Stimulated activated CD8-positive, alpha-beta memory T cell treated with anti-CD3 and anti-CD28 coated beads, Interleukin-7, amount 100 ng/mL, for 1 hour (primary cell): ENCODE data around the gene SUOX.
"Not testable (repeated sequence)": the region's sequence is repeated elsewhere in the genome, so short reads cannot be mapped to it uniquely, and the experiment has no call there.

Experiments used
- DNase-seq, 2 donors: peaks; one replicate each; pipeline ENCODE4 v3.0.0-alpha.2; 2020; ENCODE audit warnings: low read depth in 2 of 2

Gene SUOX

DNA sequence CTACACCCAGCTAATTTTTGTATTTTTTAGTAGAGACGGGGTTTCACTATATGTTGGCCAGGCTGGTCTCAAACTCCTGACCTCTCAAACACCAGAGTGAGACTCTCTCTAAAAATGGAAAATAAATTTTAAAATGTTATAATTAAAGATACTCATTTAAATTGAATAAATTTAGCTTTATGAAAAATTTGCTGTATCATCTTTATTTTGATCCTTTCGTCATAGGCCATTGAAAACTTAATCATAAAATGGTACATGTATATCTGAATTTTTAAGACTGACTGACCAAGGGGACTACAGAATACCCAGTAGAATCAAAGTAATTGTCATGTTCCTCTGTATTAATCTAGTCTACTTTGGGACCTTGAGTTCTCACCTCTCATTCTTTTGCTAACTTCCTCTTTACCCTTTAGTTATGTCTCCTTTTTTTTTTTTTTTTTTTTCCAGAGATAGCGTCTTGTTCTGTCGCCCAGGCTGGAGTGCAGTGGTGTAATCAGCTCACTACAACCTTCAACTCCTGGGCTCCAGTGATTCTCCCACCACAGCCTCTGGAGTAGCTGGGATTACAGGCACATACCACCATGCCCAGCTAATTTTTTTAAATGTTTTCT lies 13.7 kb upstream of the SUOX start:
- DNase-seq = no peak

- DNase-seq = no peak
Measured at GRCh38 chr12:55984861-55985260, 12.2 kb upstream of the SUOX start.

- no peak for DNase-seq
Measured at GRCh38 chr12:55985341-55985740, 11.7 kb upstream of the SUOX start.

DNA sequence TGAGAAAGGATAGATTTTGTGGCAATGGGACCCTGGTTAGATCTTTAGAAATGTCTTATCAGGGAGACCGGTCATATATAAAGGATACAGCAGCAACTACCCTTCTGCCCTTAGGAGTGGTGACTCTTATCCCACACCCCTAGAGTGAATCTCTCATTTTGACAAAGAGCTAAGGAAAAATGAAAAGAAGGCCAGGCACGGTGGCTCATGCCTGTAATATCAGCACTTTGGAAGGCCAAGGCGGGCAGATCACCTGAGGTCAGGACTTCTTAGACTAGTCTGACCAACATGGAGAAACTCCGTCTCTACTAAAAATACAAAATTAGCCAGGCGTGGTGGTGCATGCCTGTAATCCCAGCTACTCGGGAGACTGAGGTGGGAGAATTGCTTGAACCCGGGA lies 11.1 kb upstream of the SUOX start:
- not testable (repeated sequence) for DNase-seq

GRCh38 chr12:55991110-55991509 lies 6.0 kb upstream of the SUOX start:
- no peak for DNase-seq

DNA sequence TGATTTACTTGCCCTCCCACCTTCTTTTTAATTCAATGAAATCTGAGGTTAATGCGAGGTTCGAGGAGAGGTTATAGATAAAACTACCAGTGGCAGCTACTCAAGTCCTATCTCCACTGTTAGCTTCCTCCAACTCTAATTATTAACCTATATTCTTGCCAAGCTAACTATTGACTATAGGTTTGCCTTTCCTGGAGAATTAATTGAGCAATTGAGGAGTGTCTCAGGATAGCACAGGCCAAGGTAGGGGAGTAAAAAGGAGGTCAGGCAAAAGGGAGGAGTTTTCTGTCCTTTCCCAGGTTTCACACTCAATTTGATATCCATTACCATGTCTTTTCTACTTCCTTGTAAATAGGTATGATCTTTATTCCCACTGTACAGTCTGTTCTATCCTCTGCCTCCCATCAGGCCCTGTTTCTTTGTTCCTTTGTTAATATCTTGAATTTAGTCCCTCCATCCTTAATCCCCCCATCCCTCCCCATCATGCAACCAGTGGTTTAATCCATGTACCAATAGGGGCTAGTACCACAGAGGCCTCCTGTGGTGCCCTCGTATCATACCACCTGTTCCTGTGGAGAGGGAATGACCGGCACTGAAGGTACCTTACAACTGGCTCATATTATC lies 3.7 kb upstream of the SUOX start:
- no peak for DNase-seq

DNA sequence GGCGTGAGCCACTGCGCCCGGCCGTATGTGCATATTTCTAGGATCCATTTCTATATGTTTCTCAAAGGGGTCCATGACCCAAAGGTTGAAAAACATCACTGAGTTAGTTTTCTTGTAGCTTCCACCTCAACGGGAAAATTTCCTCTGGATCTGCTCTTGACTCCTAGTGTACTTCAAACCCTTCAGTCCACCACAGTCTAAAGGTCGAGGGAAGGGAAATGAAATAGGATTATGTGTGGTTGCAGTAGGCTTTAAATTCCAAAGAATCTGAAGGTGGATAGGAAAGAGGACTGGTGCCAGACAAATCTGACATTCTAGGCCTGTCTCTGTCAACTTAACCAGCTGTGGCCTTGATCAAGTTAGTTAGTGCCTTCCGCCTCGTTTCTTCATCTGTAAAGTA lies 1.7 kb upstream of the SUOX start:
- DNase-seq = no peak

GRCh38 chr12:55996201-55996714 lies 818 bp upstream of the SUOX start:
- DNase-seq = peak in 1 of 2 donors; percentile 40

DNA sequence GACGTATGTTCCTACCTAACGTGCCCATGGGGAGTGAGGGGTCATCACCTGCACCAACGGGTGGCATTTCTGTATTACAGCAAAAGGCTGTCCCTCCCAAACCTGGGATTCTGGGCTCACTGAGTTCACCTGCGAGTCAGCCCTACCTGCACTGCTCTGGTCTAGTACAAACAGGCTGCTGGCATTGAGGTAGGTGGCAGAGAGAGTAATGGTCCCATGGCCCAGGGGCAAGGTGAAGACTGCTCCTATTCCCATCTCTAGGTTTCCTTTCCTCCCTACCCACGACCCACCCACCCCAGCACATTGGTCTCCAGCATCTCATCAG lies 421 bp downstream of the SUOX start:
- no peak for DNase-seq

DNA sequence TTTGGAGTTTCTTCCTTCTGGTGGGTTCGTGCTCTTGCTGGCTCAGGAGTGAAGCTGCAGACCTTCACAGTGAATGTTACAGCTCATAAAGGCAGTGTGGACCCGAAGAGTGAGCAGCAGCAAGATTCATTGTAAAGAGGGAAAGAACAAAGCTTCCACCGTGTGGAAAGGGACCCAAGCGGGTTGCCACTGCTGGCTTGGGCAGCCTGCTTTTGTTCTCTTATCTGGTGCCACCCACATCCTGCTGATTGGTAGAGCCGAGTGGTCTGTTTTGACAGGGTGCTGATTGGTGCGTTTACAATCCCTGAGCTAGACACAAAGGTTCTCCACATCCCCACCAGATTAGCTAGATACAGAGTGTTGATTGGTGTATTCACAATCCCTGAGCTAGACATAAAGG lies 2.4 kb downstream of the SUOX start:
- DNase-seq = not testable (repeated sequence)

GRCh38 chr12:55999999-56000540 lies 3.0 kb downstream of the SUOX start:
- DNase-seq = not testable (repeated sequence)

GRCh38 chr12:56001487-56002100 lies 4.5 kb downstream of the SUOX start:
- no peak for DNase-seq

- DNase-seq = not testable (repeated sequence)
Measured at GRCh38 chr12:56003376-56003775, 6.3 kb downstream of the SUOX start.

- DNase-seq = no peak
Measured at GRCh38 chr12:56004211-56004610, 7.1 kb downstream of the SUOX start.

- DNase-seq = peak; percentile 42 to 52
Measured at GRCh38 chr12:56007564-56008559, 10.8 kb downstream of the SUOX start.

- DNase-seq = no peak
Measured at GRCh38 chr12:56010111-56010570, 13.1 kb downstream of the SUOX start.

DNA sequence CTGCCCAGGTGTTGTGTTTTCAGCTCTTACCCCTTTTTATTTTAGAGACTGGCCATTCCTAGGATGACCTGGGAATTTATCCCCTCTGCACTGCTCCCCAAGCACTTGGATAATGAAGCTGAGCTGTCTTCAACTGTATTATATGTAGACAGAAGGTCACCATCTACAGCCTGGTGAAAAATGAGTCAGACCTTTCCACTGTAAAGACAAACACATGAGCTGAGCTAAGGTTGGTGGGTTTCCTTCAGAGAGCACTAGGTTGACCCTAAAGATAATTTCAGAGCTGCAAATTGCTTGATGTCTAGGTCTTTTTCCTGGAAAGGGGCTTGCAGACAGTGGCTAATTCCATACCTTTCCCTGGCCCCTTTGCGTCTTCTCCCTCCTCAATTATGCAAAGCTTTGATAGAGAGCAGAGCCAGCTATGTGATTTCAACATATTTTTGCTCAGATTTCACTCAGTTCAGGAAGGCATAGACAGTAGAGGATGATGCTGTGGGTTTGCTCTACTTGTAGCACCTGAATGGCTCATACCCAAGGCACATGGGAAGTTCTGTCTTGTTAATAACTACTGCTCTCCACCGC lies 14.5 kb downstream of the SUOX start:
- no peak for DNase-seq

DNA sequence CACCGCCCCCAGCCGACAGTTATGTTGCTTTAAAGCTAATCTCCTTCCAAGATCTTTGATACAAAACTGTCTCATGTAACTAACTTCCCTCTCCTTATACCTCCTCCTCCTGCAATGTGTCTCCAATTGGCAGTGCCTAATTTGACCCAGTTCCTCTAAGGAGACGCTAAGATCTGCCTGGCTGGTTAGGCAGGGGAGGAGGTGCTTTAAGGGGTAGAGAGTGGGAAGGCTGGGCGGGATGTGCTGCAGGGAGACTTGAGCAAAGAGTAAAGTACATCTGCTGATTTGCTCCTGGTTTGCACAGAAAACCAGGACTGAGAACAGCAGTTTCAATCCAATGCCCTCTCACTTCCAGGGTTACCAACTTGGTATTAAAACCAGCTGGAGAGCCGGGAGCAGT lies 16.4 kb downstream of the SUOX start:
- DNase-seq = no peak

DNA sequence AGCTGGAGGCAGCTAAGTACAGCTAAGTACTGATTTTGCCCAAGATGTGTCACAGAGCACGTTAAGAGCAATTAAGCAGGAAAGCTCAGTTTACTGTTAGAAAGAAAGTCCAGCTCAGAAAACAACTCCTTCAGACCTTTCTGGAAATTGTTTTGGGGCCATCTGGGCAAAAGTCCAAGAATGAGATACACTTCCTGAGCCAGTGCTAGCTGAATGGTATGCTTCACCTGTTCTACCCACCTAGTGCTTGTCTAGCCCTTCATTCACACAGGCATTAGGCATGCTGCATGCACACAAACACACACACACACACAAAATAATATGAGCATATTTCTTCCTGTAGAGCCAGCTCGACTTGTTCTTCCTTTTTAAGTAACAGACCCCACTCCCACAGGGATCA lies 17.1 kb downstream of the SUOX start:
- no peak for DNase-seq

DNA sequence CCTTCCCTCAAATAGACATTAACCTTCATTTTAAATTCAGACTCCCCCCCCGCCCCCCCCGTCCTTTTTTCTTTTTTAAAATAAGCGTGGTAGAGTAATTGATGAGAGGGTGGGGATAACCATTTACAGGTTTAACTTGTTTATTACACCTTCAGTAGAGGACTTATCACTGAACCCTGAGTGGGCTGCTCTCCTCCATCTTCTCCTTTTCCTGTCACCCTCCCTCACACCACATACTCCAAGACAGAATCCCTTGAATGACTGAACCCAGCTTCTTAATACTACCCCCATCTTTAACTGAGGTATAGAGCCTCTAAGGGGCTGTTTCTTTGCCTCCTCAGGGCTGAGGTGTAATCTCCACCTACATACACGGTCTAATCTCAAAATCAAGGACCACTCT lies 20.1 kb downstream of the SUOX start:
- no peak for DNase-seq

DNA sequence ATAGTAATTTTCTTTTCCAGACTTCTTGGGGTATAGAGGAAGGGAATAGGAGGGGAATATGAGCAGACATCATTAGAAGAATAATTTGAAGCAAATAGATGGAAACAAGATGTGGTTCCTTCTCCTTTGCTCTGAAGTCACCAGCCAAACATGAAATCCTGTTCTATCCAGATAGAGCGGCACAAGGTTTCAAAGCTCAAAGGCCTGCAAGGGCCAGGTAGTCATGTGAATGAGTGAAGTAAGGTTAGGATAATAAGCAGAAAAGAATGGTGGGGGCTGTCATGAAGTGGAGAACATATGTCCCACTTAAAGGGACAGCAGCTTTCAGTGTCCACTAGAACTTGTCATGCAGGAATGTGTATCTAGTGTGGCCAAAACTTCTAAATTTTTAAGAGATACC lies 21.3 kb downstream of the SUOX start:
- no peak for DNase-seq
